GM18861 (cell line): ENCODE data around the gene TMOD4.

Source experiments
- ATAC-seq: cut with Tn5 transposase; IDR thresholded peaks from one replicate; pipeline ENCODE4 v1.9.1; 2021; ENCODE audit not compliant: unreplicated experiment

TMOD4 gene

GRCh38 chr1:151176514-151177045 lies 799 bp upstream of the TMOD4 start:
- no peak for ATAC-seq

- no peak for ATAC-seq
Measured at GRCh38 chr1:151175041-151175741, 590 bp downstream of the TMOD4 start.

- ATAC-seq = no peak
Measured at GRCh38 chr1:151171190-151171589, 4.6 kb downstream of the TMOD4 start.

- ATAC-seq = no peak
Measured at GRCh38 chr1:151167116-151167515, 8.7 kb downstream of the TMOD4 start.

GRCh38 chr1:151166505-151166956 lies 9.2 kb downstream of the TMOD4 start:
- ATAC-seq = no peak

- peak; percentile 83 for ATAC-seq
Measured at GRCh38 chr1:151165738-151166504, 9.9 kb downstream of the TMOD4 start, which contains the start of the genes LYSMD1 and SCNM1. TSS of gene LYSMD1 (minus strand) at chr1:151165902. CDS start at chr1:151165258, 644 bp downstream. TSS of gene SCNM1 (plus strand) at chr1:151166144. CDS start at chr1:151166153, 9 bp downstream.

GRCh38 chr1:151165281-151165737 lies 10.5 kb downstream of the TMOD4 start:
- no peak for ATAC-seq

GRCh38 chr1:151164732-151165280 lies 11.0 kb downstream of the TMOD4 start:
- ATAC-seq = no peak

- ATAC-seq = no peak
Measured at GRCh38 chr1:151159373-151159772, 16.4 kb downstream of the TMOD4 start.

- ATAC-seq = no peak
Measured at GRCh38 chr1:151158751-151159251, 17.0 kb downstream of the TMOD4 start.

- no peak for ATAC-seq
Measured at GRCh38 chr1:151158326-151158725, 17.5 kb downstream of the TMOD4 start.

- no peak for ATAC-seq
Measured at GRCh38 chr1:151157067-151157531, 18.7 kb downstream of the TMOD4 start.

GRCh38 chr1:151156515-151156819 lies 19.3 kb downstream of the TMOD4 start, which contains the start of gene TNFAIP8L2:
TSS of gene TNFAIP8L2 (plus strand) at chr1:151156649. CDS start at chr1:151158698, 2,049 bp downstream.
- ATAC-seq = peak; percentile 41

GRCh38 chr1:151147665-151148064 lies 28.1 kb downstream of the TMOD4 start:
- no peak for ATAC-seq

- ATAC-seq = no peak
Measured at GRCh38 chr1:151147132-151147503, 28.7 kb downstream of the TMOD4 start.

GRCh38 chr1:151146412-151147131 lies 29.2 kb downstream of the TMOD4 start, which contains the start of gene SEMA6C:
TSS of gene SEMA6C (minus strand) at chr1:151146631. CDS start at chr1:151142621, 4,010 bp downstream.
- ATAC-seq = peak; percentile 93

- ATAC-seq = no peak
Measured at GRCh38 chr1:151146072-151146411, 29.7 kb downstream of the TMOD4 start.

- no peak for ATAC-seq
Measured at GRCh38 chr1:151145304-151146071, 30.3 kb downstream of the TMOD4 start.

- ATAC-seq = no peak
Measured at GRCh38 chr1:151144474-151145303, 31.1 kb downstream of the TMOD4 start.
